ENCODE measurements around the gene TRAF5.
A peak's percentile ranks its signal among the peaks of the same experiment; 100 is the strongest.

The TRAF5 gene

DNA sequence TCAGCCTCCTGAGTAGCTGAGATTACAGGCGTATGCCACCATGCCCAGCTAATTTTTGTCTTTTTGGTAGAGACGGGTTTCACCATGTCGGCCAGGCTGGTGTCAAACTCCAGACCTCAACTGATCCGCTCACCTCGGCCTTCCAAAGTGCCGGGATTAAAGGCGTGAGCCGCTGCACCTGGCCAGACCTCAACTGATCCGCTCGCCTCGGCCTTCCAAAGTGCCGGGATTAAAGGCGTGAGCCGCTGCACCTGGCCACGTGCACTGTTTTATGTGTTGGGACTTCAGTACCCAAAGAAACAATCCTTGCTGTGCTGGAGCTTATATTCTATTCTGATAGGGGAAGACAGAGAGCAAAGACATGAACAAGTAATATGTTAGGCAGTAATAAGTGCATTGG is 10.1 kb downstream of the TRAF5 start:
- no peak overlapping the region for H3K4me3 ChIP-seq (ENCODE audit: insufficient read depth in 1 of 2, low read depth in 1 of 2, low read length in 2 of 2)
- no peak overlapping the region for H2AK5ac ChIP-seq (ENCODE audit: low read length, severe bottlenecking)
- H3K18ac ChIP-seq (ENCODE audit: low read depth in 1 of 2, low read length in 2 of 2): no peak overlapping the region
- H3K79me1 ChIP-seq (replicated peaks; ENCODE audit: low read length, poor library complexity, severe bottlenecking): peaks cover 49% of the 10 kb centered on the region
- H4K8ac ChIP-seq (ENCODE audit: low read length): no peak overlapping the region
- H3K36me3 ChIP-seq (ENCODE audit: control insufficient read depth in 1 of 2, insufficient read depth in 2 of 2, low read depth in 1 of 2, low read length in 2 of 2): peaks cover 0 to 7% of the 10 kb centered on the region in 2 experiments
- DNase-seq: no peak
- no peak overlapping the region for H3K4me2 ChIP-seq (ENCODE audit: low read length, poor library complexity, severe bottlenecking)
- H2BK12ac ChIP-seq (ENCODE audit: low read length in 2 of 2): no peak overlapping the region
- no peak overlapping the region for H3K9ac ChIP-seq (ENCODE audit: low read length)
- no peak overlapping the region for H3K4ac ChIP-seq (ENCODE audit: low read depth in 1 of 2, low read length in 2 of 2)
- H4K91ac ChIP-seq (ENCODE audit: low read length): no peak overlapping the region
- no peak overlapping the region for H2BK5ac ChIP-seq (ENCODE audit: low read depth, low read length, poor library complexity, severe bottlenecking)
- H3K9me3 ChIP-seq (ENCODE audit: control insufficient read depth, low read length): no peaks in the 10 kb centered on the region
- 97% methylated on average over 15 of the region's 15 CpGs for WGBS
- peaks cover 0 to 4% of the 10 kb centered on the region in 2 experiments for H3K27me3 ChIP-seq (ENCODE audit: control insufficient read depth in 1 of 2, insufficient read depth in 1 of 2, low read length in 2 of 2)
- no peak overlapping the region for H2BK15ac ChIP-seq (ENCODE audit: low read depth, poor library complexity, severe bottlenecking)
- H3K4me1 ChIP-seq (ENCODE audit: control insufficient read depth, insufficient read depth, low read depth, low read length): peaks cover 9% of the 10 kb centered on the region
- H3K27ac ChIP-seq (ENCODE audit: low read length, poor library complexity, severe bottlenecking): no peak overlapping the region
- no peak overlapping the region for H2BK120ac ChIP-seq (ENCODE audit: low read depth, low read length)
- H3K23ac ChIP-seq (ENCODE audit: low read length in 2 of 2): no peak overlapping the region
- peak overlapping the region in 1 of 2 experiments; percentile 14 for H3K14ac ChIP-seq (ENCODE audit: low read length in 2 of 2)
- H2AFZ ChIP-seq (ENCODE audit: low read depth, low read length): no peak overlapping the region

DNA sequence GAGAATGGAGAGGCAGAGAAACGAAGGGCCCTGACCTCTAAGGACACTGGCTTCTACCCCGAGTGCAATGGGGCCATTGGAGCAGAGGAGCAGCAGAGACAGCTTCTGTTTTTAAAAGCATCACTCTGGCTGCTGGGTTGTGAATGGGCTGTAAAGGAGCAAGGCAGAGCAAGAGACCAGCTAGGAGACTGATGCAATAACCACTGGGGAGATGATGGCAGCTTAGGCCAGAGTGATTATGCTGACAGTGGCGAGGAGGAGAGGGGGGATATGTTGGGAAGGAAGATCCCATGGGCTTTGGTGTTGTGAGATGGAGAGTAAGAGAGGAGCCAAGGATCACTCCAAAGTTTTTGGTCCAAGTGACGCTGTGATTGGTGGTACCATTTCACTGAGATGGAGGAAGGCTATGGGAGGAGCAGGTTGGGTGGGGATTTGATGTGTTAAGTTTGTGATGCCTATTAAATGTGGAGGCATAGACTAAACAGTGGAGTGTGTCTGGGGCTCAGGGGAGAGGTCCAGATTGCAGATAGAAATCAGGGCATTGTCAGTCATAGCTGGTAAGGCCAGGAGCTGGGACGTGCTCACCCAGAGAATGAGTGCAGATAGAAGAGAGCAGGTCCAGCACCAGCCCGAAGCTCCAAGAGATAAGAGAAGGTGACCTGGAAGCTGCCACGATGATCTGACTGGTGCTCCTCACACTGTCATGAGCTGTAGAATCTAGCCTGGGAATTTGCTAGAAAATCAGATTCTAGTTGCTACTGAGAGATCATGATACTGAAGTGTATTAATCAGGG is 11.0 kb downstream of the TRAF5 start:
- Histone ChIP-seq H2AK5ac (ENCODE audit: low read length, severe bottlenecking) (no peak overlapping the region), H3K4me3 (ENCODE audit: insufficient read depth in 1 of 2, low read depth in 1 of 2, low read length in 2 of 2) (no peak overlapping the region), H3K79me1 (replicated peaks; ENCODE audit: low read length, poor library complexity, severe bottlenecking) (peaks cover 47% of the 10 kb centered on the region), H3K27me3 (ENCODE audit: control insufficient read depth in 1 of 2, insufficient read depth in 1 of 2, low read length in 2 of 2) (peaks cover 0 to 4% of the 10 kb centered on the region in 2 experiments), H3K36me3 (ENCODE audit: control insufficient read depth in 1 of 2, insufficient read depth in 2 of 2, low read depth in 1 of 2, low read length in 2 of 2) (peaks cover 0 to 7% of the 10 kb centered on the region in 2 experiments), H3K18ac (ENCODE audit: low read depth in 1 of 2, low read length in 2 of 2) (no peak overlapping the region), H3K14ac (ENCODE audit: low read length in 2 of 2) (peak overlapping the region in 1 of 2 experiments; percentile 11), H3K9me3 (ENCODE audit: control insufficient read depth, low read length) (no peaks in the 10 kb centered on the region), H3K4ac (ENCODE audit: low read depth in 1 of 2, low read length in 2 of 2) (no peak overlapping the region), H2AFZ (ENCODE audit: low read depth, low read length) (no peak overlapping the region), H3K4me1 (ENCODE audit: control insufficient read depth, insufficient read depth, low read depth, low read length) (peaks cover 7% of the 10 kb centered on the region), H2BK12ac (ENCODE audit: low read length in 2 of 2) (no peak overlapping the region), H3K9ac (ENCODE audit: low read length) (no peak overlapping the region), H3K4me2 (ENCODE audit: low read length, poor library complexity, severe bottlenecking) (no peak overlapping the region), H4K91ac (ENCODE audit: low read length) (no peak overlapping the region), H3K23ac (ENCODE audit: low read length in 2 of 2) (no peak overlapping the region), H4K8ac (ENCODE audit: low read length) (no peak overlapping the region), H2BK120ac (ENCODE audit: low read depth, low read length) (no peak overlapping the region), H2BK15ac (ENCODE audit: low read depth, poor library complexity, severe bottlenecking) (no peak overlapping the region), H3K27ac (ENCODE audit: low read length, poor library complexity, severe bottlenecking) (no peak overlapping the region), H2BK5ac (ENCODE audit: low read depth, low read length, poor library complexity, severe bottlenecking) (no peak overlapping the region)
- 93% methylated on average over 7 of the region's 7 CpGs for WGBS
- DNase-seq: no peak

DNA sequence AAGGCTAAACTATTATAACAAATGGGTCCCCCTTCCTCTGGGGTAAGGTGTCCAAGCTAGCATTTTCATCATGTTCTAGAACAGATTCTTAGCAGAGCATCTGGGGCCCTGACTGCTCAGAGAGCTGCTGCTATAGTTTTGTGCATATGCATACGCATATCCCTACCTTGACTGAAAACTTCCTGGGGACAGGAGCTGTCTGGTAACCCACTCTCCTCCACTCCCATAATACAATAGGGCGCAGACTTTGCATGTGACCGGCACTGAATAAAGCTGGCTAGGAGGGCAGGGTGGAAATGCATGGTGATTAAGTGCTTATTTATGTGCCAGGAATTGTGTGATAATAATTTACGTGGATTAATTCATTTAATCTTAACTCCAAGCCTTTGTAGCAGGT is 11.6 kb downstream of the TRAF5 start:
- H3K79me1 ChIP-seq (replicated peaks; ENCODE audit: low read length, poor library complexity, severe bottlenecking): peaks cover 47% of the 10 kb centered on the region
- no peak overlapping the region for H4K91ac ChIP-seq (ENCODE audit: low read length)
- H2BK120ac ChIP-seq (ENCODE audit: low read depth, low read length): no peak overlapping the region
- no peak overlapping the region for H3K4me3 ChIP-seq (ENCODE audit: insufficient read depth in 1 of 2, low read depth in 1 of 2, low read length in 2 of 2)
- no peak overlapping the region for H3K4ac ChIP-seq (ENCODE audit: low read depth in 1 of 2, low read length in 2 of 2)
- 93% methylated on average over 2 of the region's 4 CpGs for WGBS
- no peak overlapping the region for H4K8ac ChIP-seq (ENCODE audit: low read length)
- no peak overlapping the region for H2AK5ac ChIP-seq (ENCODE audit: low read length, severe bottlenecking)
- H2BK15ac ChIP-seq (ENCODE audit: low read depth, poor library complexity, severe bottlenecking): no peak overlapping the region
- H3K9me3 ChIP-seq (ENCODE audit: control insufficient read depth, low read length): no peaks in the 10 kb centered on the region
- no peak overlapping the region for H3K9ac ChIP-seq (ENCODE audit: low read length)
- H3K36me3 ChIP-seq (ENCODE audit: control insufficient read depth in 1 of 2, insufficient read depth in 2 of 2, low read depth in 1 of 2, low read length in 2 of 2): peaks cover 0 to 7% of the 10 kb centered on the region in 2 experiments
- H3K18ac ChIP-seq (ENCODE audit: low read depth in 1 of 2, low read length in 2 of 2): no peak overlapping the region
- peaks cover 7% of the 10 kb centered on the region for H3K4me1 ChIP-seq (ENCODE audit: control insufficient read depth, insufficient read depth, low read depth, low read length)
- no peak overlapping the region for H3K14ac ChIP-seq (ENCODE audit: low read length in 2 of 2)
- H3K27ac ChIP-seq (ENCODE audit: low read length, poor library complexity, severe bottlenecking): no peak overlapping the region
- H3K27me3 ChIP-seq (ENCODE audit: control insufficient read depth in 1 of 2, insufficient read depth in 1 of 2, low read length in 2 of 2): peaks cover 0 to 4% of the 10 kb centered on the region in 2 experiments
- H3K23ac ChIP-seq (ENCODE audit: low read length in 2 of 2): no peak overlapping the region
- no peak overlapping the region for H2BK5ac ChIP-seq (ENCODE audit: low read depth, low read length, poor library complexity, severe bottlenecking)
- H2BK12ac ChIP-seq (ENCODE audit: low read length in 2 of 2): no peak overlapping the region
- no peak overlapping the region for H2AFZ ChIP-seq (ENCODE audit: low read depth, low read length)
- H3K4me2 ChIP-seq (ENCODE audit: low read length, poor library complexity, severe bottlenecking): no peak overlapping the region
- DNase-seq: no peak

DNA sequence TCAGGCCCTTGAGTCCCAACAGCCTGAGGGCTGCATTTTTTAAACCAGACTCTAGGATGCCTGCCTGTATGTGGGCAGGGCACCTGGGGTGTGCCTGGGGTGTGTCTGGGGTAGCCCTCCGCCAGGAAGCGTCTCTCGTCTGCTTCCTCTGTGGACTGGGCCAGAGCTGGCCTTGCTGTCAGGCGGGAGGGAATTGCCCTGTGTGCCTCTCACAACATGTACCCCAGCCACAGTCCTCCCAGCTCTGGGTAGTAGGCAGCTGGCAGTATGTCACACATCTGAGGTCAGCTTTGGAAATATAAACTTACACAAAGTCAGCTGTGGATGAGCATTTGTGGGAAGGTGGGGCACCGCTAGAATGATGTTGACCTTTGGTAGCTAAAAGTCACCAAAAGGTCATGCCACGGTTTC is 13.0 kb downstream of the TRAF5 start:
- peaks cover 7% of the 10 kb centered on the region for H3K4me1 ChIP-seq (ENCODE audit: control insufficient read depth, insufficient read depth, low read depth, low read length)
- H3K9ac ChIP-seq (ENCODE audit: low read length): no peak overlapping the region
- no peak overlapping the region for H3K4ac ChIP-seq (ENCODE audit: low read depth in 1 of 2, low read length in 2 of 2)
- no peak overlapping the region for H3K23ac ChIP-seq (ENCODE audit: low read length in 2 of 2)
- H4K91ac ChIP-seq (ENCODE audit: low read length): no peak overlapping the region
- no peak overlapping the region for H4K8ac ChIP-seq (ENCODE audit: low read length)
- no peak overlapping the region for H3K27ac ChIP-seq (ENCODE audit: low read length, poor library complexity, severe bottlenecking)
- H2BK120ac ChIP-seq (ENCODE audit: low read depth, low read length): no peak overlapping the region
- no peaks in the 10 kb centered on the region for H3K9me3 ChIP-seq (ENCODE audit: control insufficient read depth, low read length)
- no peak overlapping the region for H3K18ac ChIP-seq (ENCODE audit: low read depth in 1 of 2, low read length in 2 of 2)
- DNase-seq: no peak
- no peak overlapping the region for H2BK12ac ChIP-seq (ENCODE audit: low read length in 2 of 2)
- no peak overlapping the region for H3K14ac ChIP-seq (ENCODE audit: low read length in 2 of 2)
- no peak overlapping the region for H2BK15ac ChIP-seq (ENCODE audit: low read depth, poor library complexity, severe bottlenecking)
- peaks cover 0 to 4% of the 10 kb centered on the region in 2 experiments for H3K27me3 ChIP-seq (ENCODE audit: control insufficient read depth in 1 of 2, insufficient read depth in 1 of 2, low read length in 2 of 2)
- no peak overlapping the region for H2AFZ ChIP-seq (ENCODE audit: low read depth, low read length)
- H2AK5ac ChIP-seq (ENCODE audit: low read length, severe bottlenecking): no peak overlapping the region
- H3K4me3 ChIP-seq (ENCODE audit: insufficient read depth in 1 of 2, low read depth in 1 of 2, low read length in 2 of 2): no peak overlapping the region
- H3K79me1 ChIP-seq (replicated peaks; ENCODE audit: low read length, poor library complexity, severe bottlenecking): peaks cover 49% of the 10 kb centered on the region
- H3K36me3 ChIP-seq (ENCODE audit: control insufficient read depth in 1 of 2, insufficient read depth in 2 of 2, low read depth in 1 of 2, low read length in 2 of 2): peaks cover 0 to 9% of the 10 kb centered on the region in 2 experiments
- H3K4me2 ChIP-seq (ENCODE audit: low read length, poor library complexity, severe bottlenecking): no peak overlapping the region
- no peak overlapping the region for H2BK5ac ChIP-seq (ENCODE audit: low read depth, low read length, poor library complexity, severe bottlenecking)
- WGBS: 94% methylated on average over 6 of the region's 6 CpGs

Measured in mesenchymal stem cell (in vitro differentiated cells and primary cell).